ENCODE data around the gene LRMDA.

Gene LRMDA

DNA sequence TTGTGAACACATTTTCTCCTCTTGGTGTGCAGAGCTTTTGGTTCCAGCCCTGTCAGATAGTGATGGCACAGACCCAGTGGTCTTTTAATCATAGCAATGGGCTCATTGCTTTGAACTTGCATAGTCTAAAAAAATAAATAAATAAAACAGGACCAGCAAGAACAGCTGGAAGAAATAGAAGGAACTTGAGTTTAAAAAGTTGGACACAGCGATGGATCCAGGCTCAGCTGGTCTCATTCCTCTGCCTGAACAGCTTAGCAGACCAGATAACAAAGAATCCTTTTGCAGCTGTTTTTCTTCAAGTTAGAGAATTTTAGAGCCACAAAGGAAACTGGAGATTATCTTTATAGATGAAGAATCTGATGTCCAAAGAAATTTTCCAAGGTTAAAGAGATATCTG lies 1005.6 kb downstream of the LRMDA start:
- no peak for DNase-seq

DNA sequence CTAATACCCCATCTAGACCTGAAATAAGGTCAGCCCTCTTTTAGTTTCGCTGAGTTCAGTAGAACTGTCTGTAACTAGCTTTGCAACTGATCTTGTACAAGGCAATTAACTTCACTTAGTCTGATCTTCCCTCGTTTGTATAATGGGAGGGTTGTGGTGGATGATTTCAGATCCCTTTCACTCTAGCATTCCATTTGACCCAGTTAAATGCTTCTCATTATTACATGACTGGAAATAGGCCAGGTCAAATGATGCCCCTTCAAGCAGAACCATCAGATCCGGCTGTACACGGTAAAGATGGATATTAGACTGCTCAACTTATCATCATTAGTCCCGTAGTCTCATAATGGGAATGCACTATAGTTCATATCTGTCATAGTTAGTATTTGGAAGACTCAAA lies 1009.0 kb downstream of the LRMDA start:
- no peak for DNase-seq

DNA sequence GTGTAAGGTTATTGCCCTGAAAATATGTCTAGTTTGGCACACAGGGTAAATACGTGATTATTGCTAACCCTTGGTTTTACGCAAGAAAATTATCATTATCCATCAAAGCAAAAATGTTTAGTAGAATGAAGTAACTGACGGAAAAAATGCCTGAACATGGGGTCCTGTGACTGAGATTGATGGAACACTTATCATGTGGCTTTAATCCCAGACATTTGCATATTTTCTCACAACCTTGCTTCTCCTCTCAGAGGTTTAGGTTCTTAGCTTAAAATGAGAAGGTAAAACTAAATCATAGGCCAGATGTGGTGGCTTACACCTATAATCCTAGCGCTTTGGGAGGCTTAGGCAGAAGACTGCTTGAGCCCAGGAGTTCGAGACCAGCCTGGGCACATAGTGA lies 1010.7 kb downstream of the LRMDA start:
- no peak for DNase-seq

DNA sequence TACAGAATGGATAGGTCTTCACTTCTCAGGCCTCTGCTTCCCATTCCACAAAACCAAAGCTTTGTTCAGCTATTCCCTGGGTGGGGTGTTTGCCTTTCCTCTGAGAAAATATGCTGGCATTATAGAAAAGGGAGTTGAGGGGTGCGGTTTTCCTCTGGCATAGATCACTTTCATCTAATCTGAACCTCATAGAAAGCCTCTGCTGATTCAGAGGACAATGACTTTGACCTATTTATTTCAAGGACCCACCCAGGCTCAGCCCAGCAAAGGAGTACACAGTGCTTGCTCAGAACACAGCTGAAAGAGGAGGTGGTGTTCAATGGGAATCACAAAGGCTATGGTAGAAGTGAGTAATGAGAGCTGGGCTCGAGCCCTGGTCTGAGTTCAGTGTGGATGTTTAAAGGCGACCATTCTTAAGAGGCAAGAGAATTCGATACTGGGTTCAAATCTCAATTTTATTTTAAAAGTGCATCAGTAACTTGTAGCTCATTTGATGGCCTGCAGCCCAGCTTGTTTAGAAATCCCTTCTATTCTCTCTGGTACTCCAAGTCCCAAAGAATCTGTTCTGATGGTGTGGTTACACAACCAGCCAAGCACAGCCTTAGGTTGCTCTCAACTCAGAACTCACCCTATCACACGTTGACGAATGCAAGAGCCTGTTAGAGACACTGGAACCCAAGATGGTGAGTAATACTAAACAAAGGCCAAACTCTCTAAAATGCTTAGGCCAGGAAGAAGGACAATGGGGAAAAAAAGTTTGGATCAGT lies 1012.8 kb downstream of the LRMDA start:
- DNase-seq, result no peak

DNA sequence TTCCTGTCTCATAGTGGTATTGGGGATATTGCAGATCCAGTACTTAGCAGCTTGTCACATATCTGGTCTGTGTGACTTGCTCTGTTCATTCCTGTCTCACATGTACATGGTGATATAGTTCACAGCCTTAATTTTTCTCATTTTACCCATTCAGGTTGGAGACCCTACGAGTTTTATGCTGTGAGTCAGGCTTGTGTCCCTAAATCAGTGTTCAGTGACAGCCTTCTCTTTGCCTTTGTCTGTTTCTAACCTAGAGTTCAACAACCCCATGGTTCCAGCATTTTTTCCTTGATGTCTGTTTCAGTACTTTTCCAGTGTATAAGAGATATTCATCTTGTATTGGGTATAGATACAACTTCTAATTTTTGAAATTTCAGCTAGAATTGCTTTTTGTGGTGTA lies 1016.2 kb downstream of the LRMDA start:
- no peak for DNase-seq

DNA sequence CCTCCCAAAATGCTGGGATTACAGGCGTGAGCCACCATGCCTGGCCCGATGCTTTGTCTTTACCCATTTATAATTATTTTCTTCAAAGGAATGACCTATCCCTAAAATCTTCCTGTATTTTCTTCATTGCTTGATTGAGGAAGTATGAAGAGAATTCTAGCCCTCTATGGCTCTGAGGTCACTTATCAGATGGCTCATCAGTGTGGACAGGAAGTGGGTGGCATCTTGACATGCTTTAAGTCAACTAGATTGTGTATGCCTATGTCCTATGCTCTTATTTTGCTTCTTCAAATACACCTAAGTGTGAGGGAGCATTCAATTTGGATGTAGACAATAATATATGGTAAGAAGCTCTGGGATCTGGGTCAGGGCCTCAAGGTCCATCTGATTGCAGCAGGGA lies 1020.5 kb downstream of the LRMDA start:
- DNase-seq, result no peak

DNA sequence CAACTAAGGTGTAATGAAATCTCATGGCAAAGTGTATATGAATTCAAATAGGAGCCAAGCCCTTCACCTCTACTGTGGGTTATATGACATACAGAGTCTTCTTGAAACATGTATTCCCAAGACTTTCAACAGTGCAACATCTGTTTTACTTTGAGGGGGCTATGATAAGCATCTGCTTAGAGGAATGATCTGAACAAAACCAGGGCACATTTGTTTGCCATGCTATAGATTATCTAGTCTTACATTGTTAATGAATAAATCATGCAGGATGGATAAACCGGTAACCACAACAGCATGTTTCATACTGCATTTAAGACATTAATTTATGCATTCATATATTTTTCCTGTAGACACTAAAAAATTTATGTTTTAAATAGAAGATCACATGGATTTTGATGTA lies 1021.9 kb downstream of the LRMDA start:
- DNase-seq, result no peak

DNA sequence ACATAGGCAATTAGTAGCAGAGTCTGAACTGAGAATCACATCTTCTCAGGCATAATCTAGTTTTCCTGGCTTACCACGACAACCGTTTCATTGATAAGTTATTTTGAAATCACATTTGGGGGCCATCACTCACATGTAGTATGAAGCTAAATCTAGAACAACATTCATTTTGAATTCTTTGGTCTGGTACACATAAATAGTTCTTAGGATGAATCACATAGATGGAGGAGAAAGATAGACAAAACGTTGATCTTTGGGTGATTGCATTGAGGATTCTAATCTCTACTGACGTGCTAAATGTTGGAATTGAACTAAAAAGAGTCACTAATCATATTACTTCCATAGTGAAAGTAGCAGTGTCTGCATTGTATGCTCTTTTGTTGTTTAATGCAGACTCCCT lies 1022.6 kb downstream of the LRMDA start:
- DNase-seq, result no peak

DNA sequence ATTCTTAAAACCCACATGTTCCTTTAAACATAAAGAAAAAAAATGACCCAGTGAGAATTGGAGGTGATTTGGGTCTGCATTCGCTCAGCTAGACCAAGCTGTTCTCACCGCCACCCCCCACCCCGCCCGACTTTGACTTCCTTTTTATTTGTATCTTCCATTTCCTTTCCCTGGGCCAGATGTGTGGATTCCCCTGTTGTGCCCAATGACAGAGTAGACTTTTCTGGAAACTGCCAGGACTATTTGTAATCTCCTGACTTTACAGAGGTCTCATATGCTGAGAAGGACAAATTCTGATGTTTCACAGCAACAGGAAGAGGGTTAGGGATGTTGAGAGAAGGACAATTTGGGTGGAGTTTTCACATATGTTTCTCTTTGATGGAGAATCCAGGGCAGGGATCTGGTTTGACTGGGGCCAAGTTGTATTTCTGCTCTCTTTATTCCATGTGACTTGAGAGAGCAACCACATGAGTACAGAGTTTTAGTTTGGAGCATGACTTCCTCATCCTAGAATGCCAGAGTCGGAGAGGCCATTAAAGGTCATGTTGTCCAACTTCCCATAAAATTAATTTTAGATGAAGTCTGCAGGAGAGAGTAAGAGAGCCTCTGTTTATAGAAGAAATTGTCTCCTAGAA lies 1023.2 kb downstream of the LRMDA start:
- no peak for DNase-seq

DNA sequence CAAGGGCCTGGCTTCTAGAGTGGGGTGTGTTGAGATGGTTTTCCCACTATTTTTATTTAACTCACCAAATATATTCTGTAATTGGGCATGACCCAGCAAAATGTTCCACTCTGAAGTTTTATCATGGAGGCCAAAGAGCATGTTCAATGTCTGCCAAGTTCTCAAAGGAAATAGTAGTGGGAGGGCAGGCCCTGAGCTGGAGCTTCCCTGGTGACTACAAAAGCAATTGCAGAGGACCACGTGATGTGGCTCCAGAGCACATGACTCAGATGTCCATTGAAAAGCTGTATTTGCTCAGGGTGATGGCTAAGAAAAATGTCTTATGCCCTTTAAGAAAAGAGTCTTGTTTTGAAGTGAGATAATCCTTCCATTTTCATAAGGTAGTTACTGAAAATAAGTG lies 1024.8 kb downstream of the LRMDA start:
- DNase-seq, result no peak

DNA sequence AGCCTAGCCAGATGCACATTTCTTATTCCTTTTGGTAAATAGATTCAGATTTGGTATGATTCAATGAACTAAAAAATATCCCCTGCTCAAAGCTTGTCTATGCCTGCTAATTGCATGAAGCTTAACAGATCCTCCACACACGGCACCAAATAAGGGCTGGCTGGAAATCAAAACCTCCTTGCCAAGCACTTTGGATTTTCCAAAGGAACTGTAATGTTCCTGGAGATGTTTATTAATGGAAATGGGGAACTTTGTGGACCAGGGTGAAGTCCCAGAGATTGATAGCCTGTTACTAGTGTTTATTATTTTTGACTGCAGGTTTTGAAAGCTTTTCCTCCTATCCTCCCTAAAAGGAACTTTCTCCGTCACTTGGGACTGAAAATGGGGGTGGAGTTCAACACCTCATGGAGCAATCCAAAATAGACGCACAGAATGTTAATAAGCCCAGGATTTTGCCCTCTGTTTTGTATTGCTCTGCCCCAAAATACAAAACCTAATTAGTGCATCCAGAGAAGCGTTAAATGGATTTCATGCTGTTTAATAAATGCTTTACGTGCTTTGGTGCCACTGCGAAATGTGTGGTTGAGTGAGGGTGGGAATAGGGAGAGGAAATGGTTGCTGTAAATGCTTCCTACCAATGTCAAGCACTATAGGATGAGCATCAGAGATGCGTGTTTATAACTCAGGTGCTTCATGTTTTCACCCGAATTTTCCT lies 1027.7 kb downstream of the LRMDA start:
- no peak for DNase-seq

DNA sequence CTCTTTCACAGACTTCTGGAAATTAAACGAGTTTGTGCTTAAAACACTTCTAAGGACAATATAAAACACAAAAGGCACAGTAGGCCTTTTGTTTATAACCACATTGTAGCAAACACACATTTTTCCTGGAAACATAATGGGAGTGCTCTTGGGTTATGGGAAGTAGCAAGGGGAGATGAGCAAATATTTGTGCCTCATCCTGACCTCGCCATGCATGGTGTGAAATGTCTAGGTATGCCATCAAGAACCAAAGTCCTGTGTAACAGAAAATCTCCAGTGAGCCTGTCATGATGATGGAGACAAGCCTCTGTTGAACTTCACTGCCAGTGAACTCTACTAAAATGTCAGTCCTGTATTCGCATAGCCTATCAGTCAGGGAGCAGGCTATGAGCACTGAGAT lies 1029.6 kb downstream of the LRMDA start:
- DNase-seq, result no peak

DNA sequence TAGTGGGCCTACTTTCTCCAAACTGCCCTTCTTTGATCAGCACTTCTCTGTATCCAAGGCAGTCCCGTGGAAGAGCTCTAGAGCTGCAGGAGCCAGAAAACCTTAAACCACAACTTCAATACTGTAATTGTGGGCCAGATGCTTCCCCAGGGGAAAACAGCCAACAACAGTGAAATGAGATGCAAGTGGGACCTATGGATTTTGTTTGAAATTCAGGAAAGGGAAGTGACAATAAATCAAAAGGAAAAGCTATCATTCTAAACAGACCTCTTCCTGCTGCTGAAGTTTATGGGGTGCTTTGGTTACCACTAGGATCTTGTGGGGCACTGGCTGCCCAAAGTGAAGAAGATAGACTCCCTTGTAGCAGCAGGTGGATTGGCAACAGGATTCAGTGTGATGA lies 1031.7 kb downstream of the LRMDA start:
- no peak for DNase-seq

DNA sequence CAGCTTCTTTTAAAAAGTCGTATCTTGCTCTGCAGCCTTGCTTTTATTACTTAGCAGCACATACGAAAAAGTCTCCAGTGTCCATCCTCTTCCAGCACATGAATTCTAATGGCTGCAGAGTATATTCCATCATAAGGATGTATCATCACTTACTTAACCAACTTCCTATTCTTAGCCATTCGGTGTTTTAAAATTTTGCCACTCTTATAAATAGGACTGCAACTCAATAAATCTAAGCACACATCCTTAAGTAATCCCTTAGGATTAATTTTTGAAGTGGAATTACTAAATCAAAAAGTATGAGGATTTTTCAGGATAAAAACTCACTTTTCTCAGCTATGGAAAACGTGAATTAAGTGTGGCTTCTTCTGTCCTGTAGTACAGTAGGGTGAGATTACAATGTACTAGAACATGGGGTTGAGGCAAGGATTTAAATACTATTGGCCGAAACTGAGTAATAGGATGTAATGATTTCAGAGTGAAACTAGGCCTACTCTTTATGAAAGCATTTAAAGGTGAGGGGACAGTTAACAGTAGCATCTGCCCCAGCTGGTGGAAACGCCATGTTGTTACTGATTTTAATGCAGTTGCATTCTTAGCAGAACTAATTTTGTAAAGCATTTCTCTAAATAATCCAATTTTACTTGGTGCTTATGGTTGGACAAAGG lies 1035.5 kb downstream of the LRMDA start:
- no peak for DNase-seq

DNA sequence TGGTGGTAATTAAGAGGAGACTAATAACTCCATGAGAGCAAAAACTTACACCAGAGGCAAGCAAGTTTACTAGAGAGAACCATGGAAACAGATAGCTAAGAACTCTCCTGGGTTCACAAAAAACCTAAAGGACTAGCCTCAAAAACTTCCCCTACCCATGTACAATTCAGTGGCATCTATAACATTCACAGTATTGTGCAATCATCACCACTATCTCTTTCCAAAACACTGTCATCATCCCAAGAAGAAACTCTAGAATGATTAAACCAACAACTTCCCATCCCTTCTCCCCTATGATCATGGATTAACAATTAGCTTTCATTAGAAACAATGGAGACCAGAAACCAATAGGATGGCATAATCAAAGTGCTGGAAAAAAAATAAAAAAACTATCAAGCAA lies 1038.3 kb downstream of the LRMDA start:
- no peak for DNase-seq

DNA sequence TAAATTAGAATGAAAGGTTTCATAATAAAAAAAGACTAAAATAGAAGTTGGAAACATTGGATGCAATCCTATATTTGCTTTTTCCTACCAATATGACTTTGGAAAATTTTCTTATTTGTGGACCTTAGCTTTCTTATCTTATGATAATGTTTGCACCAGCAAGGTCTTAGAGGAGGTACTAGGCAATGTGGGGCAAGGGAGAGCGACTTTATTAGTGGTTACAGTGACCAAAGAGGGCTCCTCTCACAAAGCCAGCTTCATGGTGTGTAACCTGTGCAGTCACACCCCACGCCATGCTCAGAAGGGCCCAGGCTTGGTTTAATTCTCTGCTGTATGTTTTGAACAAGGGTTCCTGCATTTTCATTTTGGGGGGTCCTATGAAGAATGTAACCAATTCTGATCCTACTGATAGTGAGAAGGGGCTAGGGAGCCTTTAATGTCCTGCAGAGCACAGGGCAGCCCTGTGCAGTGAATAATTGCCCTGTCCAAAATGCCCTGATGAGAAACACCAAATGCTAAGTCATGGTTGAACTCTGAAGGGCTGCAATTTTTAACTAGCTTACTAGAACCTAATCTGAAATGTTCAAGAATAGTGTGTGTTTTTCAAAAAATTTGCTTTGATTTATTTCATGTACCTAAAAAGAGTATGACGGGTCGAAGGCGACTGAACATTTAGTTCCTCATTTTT lies 1047.8 kb downstream of the LRMDA start:
- DNase-seq, result no peak

DNA sequence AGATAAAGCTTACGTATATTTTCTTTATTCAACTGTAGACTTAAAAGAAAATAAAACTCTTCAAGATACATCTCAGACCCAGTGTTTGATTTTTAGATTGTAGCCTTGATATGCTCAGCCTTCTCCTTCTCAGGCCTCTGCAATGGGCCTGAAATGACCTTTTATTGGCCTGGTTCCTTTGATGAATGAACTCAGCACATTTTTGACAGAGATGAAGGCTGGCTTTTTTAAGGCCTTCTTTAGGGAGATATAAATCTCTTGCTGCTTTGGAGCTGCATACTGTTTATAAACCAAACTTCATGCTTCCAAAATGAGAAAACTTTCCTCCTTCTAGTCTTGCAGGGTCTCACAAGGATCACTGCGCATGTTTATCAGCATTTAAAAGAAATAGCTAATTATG lies 1049.8 kb downstream of the LRMDA start:
- DNase-seq, result no peak

DNA sequence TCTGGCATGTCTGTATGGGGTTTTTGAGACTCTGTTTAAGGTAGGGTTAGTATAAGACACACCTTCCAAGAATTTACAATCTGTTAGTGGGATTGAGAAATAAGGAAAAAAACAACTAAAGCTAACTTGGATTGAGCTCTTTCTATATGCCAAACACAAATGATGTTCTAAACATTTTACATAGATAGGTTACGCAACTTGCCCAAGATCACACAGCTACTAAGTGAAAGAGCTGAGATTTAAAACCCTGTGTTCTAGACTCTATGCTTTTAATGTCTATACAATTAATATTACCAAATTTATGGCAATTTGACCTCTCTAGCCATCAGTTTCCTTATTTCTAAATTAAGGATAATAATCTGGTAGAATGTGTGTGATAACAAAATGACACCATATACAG lies 1056.2 kb downstream of the LRMDA start:
- no peak for DNase-seq

DNA sequence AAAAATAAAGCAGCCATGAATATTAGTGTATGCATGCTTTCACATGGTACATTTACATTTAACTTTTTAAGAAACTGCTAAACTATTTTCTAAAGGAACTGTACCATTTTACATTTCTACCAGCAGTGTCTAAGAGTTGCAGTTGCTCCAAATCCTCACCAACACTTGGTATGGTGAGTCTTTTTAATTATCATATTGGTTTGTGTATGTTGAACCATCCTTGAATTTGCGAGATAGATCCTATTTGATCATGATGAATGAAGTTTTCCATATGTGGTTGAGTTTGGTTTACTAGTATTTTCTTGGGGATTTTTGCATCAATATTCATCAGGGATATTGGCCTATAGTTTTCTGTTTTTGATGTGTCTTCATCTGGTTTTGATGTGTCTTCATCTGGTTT lies 1057.2 kb downstream of the LRMDA start:
- no peak for DNase-seq

DNA sequence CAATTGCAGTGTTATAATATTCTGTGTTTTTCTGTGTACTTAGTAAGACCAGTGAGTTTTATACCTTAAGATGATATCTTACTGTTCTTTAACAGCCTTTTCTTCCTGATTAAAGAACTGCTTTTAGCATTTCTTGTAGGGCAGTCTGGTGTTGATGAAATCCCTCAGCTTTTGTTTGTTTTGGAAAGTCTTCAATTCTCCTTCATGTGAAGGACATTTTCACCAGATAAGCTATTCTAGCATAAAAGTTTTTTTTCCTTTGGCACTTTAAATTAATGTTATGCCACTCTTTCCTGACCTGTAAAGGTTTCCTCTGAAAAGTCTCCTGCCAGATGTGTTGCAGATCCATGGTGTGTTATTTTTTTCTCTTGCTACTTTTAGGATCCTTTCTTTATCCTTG lies 1059.8 kb downstream of the LRMDA start:
- no peak for DNase-seq

DNA sequence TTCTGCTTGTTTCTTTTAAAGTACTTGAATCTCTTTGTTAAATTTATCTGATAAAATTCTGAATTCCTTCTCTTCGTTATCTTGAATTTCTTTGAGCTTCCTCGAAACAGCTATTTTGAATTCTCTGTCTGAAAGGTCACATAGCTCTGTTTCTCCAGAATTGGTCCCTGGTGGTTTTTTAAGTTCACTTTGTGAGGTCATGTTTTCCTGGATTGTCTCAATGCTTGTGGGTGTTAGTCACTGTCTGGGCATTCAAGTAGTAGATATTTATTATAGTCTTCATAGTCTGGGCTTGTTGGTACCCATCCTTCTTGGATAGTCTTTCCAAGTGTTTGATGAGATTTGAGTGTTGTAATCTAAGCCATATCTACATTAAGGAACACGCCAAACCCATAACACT lies 1060.6 kb downstream of the LRMDA start:
- DNase-seq, result no peak

DNA sequence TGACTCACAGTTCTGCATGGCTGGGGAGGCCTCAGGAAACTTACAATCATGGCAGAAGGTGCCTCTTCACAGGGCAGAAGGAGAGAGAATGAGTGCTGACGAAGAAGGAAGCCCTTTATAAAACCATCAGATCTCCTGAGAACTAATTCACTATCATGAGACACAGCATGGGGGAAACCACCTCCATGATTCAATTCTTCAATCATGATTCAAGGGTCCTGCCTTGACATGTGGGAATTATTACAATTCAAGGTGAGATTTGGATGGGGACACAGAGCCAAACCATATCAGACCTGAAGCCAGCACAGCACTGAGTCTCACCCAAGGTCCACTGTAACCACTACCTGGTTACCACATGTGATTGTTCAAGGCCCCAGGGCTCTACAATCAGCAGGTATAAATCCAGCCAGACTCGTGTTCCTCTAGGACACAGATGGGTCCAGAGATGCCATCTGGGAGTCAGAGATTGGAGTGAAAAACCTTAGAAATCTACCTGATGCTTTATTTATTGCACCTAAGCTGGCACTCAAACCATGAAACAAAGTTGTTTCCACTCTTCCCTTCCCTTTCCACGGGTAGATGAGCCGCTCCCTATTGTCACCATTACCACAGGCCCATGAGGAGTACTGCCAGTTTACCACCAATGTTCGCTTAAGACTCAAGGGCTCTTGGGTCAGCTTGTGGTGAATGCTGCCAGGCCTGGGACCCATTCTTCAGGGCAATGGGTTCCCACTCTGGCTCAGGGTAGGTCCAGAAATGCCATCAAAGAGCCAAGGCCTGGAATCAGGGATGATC lies 1061.5 kb downstream of the LRMDA start:
- no peak for DNase-seq

Data from NCI-H2029 treated with DMSO at 0.1 percent for 48 hours (cell line).